Stimulated activated CD4-positive, alpha-beta T cell treated with anti-CD3 and anti-CD28 coated beads, Interleukin-15, amount 100 ng/mL, for 48 hours (primary cell): ENCODE results near the gene LCE3E.
"Not testable (repeated sequence)": the region's sequence is repeated elsewhere in the genome, so short reads cannot be mapped to it uniquely, and the experiment has no call there.

ENCODE experiments used
- DNase-seq, 2 donors: peaks; one replicate each; pipeline ENCODE4 v3.0.0-alpha.2; 2020; ENCODE audit warnings: low read depth in 2 of 2

Gene LCE3E, protein sequence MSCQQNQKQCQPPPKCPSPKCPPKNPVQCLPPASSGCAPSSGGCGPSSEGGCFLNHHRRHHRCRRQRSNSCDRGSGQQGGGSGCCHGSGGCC

DNA sequence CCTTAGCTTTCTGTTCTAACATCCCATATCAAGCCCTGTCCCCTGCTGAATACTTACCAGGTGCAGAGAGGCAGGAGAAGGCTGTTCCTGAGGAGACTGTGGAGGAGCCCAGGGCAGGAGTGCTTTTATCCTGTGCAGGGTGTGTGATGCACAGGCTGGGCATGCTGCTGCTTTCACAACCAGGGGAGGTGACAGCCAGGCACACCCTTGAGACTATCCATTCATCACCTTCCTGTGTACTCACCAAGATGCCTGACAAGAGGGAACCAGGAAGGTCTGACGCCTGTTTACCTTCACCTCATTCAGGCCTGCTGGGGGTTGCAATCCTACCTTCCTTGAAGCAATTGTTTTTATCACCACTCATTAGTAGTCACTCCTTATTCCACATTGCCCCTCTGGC lies at the start of gene LCE3E:
Gene LCE3E, minus strand, starts transcription at position 100 of the 400 bp plus-strand sequence. CDS start 572 bp downstream, outside the sequence.
- DNase-seq: no peak

DNA sequence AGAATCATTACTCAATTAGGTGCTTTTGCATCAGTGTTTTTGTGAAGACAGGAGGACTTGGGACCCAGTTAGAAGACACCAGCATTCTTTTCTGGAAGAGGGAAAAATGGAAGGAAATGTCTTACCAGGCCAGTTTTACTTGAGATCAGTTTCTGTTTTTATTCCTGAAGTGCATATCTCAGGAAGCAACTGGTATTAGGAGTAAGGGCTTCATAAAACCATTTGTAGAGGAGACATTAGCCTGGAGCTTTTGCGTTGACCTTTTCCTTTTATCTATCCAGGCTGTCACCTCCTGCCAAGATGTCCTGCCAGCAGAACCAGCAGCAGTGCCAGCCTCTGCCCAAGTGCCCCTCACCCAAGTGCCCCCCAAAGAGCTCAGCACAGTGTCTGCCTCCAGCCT lies 46.9 kb upstream of the LCE3E start, which contains the start of gene LCE3B:
Gene LCE3B, plus strand, starts transcription at position 301 of the 400 bp plus-strand sequence. Its CDS starts 0 bp downstream, at position 301.
- no peak for DNase-seq

DNA sequence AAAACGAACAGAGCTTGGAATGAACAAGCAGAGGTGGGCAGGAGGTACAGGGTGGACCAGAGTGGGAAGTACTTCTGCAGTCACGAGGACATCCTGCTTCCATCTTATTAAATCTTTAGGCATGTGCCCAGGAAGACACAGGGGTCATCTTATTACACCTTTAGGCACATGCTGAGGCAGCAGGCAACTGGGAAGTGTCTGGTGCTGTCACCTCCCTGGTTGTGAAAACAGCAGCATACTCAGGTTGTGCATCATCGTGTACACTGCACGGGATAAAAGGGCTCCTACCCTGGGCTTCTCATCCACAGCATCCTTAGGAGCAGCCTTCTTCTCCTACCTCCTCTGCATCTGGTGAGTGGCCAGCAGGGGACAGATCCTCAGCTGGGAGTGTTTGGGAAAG lies 33.4 kb upstream of the LCE3E start, which contains the start of gene LCE3C:
Gene LCE3C, plus strand, starts transcription at position 301 of the 400 bp plus-strand sequence. CDS start 498 bp downstream, outside the sequence.
- DNase-seq: no peak

DNA sequence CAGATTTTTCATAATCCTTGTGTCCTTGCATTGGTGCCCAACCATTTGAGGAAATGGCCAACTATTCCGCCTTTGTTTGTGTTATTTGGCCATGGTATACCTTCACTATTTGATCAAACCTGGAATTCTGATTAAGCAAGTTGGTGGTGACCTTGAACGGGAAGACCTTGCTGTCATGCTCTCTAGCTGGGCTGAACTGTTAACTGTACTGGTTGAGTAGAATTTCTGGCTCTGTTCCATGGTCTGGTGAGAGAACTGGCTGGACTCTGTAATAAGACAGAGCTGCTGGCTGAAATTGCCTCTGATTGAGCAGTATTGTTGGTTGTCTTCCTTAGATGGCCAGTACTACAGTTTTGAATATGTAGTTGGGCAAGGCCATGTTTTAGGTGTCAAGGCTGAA lies 30.4 kb upstream of the LCE3E start:
- DNase-seq: no peak

DNA sequence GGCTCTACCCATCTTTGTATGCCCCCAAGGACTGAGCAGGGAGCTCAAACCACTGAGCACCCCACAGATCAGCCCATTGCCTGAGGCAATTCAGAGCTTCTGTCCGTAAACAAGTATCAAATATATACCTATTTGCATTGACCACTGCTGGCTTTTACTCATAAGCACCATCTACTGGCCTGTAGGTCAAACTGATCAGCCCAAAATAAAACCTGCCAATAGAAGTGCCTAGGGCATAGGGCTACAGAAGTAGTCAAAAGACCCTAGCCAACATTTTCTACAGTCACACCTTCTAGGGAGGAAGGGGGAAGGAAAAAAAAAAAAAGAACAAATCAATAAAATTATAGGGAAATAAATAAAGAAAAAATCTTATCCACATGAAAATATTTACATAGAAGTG lies 19.0 kb upstream of the LCE3E start:
- DNase-seq: no peak

DNA sequence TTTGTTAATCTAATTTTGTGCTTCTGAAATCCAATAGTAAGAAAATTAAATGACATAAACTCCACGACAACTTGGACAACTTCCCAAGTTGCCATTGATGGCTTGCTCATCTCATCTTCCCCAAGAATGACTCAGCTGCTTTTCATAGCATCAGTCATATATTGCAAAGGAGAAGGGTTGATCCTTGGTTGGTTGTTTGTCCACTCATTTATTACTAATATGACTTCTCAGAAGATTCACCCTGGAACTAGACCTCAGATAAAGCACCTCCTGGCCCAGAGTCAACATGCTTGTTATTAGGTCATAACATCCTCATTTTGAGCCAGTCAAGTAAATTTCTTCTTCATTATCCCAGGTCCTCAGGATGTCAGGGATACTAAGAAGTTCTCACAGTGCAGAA lies 16.1 kb upstream of the LCE3E start:
- no peak for DNase-seq

DNA sequence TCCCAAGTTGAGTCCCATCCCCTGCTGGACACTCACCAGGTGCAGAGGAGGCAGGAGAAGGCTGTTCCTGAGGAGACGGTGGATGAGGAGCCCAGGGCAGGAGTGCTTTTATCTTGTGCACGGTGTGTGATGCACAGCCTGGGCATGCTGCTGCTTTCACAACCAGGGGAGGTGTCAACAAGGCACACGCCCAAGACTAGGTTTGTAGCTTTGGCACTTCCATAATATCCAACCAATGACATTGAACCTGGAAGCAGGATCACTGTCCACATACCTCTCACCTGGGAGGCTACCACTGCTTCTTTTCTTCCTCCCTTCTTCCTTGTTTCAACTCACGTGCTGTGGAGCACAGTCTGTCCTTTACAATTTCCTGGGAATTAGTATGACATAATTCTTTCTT lies 13.9 kb upstream of the LCE3E start, which contains the start of gene LCE3D:
Gene LCE3D, minus strand, starts transcription at position 84 of the 400 bp plus-strand sequence. CDS start 580 bp downstream, outside the sequence.
- no peak for DNase-seq

DNA sequence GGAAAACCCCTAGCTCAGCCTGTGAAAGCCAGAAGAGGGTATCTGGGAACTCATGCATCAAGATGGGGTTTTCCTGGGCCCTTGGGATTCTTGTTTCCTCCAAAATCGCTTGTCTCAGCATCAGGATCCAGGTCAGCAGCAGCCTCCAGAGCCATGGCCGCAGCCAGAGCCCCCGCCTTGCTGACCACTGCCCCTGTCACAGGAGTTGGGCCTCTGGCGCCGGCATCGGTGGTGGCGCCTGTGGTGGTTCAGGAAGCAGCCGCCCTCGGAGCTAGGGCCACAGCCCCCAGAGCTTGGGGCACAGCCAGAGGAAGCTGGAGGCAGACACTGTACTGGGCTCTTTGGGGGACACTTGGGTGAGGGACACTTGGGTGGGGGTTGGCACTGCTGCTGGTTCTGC lies 12.9 kb upstream of the LCE3E start:
- DNase-seq: not testable (repeated sequence)

DNA sequence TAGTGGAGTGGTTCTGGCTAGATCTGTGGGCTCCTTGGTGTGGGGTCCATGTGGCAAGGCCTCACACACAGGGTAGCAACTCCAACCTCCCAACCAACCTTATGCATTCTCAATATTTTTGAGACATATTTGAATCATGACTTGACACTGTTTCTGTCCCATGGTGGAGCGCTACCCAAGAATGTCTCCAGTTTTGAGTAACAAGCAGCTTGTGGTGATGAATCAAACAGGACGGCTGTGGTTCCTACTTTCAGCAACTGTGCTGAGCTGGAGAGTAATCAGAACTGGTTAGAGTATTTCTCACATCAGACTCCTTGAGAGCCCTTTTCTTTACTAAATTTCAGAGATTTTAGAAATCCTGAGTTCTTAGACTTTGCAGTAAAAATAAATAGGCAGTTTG lies 10.6 kb upstream of the LCE3E start:
- peak in 1 of 2 donors; percentile 4 for DNase-seq

DNA sequence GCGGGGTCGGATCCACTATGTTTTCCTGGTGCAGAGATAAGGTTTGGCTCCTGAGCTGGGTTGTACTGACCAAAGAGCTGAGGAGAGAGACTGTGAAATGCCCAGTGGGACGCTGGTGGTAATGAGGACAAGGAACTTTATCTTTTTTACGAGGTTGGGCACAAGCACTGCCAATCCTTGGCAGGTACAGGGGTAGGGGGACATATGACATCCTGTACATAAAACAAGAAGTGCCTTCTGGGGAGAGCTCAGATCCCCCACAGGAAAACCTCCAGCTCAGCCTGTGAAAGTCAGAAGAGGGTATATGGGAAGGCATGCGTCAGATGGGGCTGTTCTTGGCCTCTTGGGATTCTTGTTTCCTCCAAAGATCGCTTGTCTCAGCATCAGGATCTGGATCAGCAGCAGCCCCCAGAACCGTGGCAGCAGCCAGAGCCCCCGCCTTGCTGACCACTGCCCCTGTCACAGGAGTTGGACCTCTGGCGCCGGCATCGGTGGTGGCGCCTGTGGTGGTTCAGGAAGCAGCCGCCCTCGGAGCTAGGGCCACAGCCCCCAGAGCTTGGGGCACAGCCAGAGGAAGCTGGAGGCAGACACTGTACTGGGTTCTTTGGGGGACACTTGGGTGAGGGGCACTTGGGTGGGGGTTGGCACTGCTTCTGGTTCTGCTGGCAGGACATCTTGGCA lies 905 bp downstream of the LCE3E start:
- DNase-seq: no peak

DNA sequence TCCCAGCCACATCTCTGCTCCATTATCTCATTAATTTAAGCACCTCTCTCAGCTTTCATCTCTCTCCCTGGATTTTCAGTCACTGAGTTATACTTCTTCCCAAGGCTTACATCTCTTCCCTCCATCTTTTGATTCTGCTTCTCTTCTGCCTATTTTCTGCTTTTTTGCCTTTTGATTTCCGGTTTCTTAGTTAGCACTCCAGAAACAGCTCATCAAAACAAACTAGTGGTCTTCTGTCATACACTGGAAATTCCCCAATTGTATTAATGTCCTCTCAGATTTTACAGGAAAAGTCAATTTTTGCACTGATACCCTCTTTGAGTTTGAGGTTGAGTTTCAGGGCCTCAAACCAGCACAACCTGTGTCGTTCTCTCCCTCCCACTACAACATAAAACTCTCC lies 1.5 kb downstream of the LCE3E start:
- no peak for DNase-seq

DNA sequence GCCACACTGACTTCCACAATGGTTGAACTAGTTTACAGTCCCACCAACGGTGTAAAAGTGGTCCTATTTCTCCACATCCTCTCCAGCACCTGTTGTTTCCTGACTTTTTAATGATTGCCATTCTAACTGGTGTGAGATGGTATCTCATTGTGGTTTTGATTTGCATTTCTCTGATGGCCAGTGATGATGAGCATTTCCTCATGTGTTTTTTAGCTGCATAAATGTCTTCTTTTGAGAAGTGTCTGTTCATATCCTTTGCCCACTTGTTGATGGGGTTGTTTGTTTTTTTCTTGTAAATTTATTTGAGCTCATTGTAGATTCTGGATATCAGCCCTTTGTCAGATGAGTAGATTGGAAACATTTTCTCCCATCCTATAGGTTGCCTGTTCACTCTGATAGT lies 18.2 kb downstream of the LCE3E start:
- not testable (repeated sequence) for DNase-seq

DNA sequence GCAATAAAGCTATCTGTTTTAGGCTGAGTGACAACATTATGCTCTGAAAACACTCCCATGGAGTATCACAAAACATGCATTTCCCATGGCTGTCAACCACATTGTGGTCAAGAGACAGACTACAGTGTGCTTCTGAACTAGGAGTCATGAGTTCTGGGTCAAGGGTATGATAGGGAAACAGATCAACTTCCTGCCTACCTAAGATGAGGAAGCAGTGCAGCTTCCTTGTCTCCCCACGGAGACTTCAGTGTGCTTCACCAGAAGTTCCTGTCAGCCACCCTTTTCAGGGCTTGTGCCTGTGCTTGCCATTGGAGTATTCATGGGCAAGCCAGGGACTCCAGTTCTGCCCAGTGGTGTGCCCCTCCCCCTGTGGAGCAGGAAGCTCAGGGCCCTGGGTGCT lies 19.9 kb downstream of the LCE3E start:
- no peak for DNase-seq

DNA sequence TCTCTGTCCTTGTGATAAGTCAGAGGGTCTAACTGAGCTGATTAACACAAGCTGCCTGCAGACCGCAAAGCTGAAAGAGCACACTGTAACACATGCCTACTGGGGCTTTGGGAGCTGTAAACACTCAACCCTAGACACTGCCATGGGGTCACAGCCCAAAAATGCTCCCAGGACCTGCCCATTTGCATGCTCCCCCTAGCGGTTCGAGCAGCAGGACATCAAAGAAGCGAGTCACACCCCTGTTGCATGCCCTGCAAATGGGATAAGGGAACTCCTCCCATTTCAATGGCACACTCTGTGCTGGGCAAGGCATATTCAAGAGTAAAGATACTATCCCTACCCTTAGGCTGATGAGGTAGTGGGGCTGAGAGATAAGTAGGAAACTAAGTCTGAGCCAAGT lies 22.8 kb downstream of the LCE3E start:
- DNase-seq: no peak

DNA sequence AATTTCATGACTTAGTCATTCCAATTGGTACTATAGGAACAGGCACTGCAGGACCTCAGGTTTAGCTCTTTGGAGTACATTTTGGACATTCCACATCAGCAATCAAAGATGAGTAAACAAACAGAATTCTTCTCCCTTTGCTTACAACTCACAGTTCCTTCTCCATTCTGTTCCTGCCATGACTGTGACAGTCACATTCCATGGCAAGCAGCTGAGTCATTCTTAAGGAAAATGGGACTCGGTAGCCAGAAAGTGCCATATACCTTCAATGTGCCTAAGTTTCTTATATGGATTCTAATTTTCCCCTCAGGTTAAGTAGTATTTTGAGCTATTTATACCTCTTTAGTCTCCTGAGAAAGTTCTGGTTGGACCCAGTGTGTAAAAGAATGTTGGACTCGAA lies 26.7 kb downstream of the LCE3E start:
- DNase-seq: no peak

DNA sequence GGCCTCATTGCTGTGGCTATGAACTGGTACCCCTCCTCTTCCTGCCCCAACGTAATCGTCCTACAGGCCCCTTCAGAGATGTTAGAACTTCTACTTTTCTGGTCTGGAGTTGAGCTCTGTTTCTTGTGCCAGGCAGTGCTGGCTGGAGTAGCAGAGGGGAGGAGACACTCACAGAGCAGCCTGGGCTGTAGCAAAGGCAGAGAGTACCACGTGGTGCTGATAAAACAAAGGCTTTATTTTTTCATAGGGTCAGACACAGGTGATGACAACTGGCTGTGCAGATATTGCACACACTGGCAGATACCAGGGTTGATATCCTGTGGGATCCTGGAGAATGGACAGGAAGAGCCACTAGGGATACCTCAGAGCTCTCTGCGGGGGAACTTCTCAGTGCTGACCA lies 29.1 kb downstream of the LCE3E start:
- DNase-seq: no peak

DNA sequence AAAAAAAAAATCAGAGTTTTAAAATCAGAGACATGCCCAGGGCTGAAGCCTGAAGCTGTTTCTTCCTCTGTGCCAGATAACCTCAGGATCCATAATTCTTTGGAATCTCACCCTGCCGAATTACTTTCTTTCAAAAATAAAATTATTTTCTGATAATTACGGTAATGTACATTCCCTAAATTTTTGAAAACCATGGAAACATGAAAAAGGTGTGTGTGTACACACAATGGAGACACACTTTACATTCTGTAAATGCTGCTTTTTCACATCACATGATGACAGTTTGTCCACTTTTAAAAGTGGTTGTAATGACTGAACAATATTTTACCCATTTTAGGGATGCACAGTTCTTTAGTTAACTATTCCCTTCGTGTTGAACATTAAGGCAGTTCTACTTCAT lies 30.8 kb downstream of the LCE3E start:
- no peak for DNase-seq

DNA sequence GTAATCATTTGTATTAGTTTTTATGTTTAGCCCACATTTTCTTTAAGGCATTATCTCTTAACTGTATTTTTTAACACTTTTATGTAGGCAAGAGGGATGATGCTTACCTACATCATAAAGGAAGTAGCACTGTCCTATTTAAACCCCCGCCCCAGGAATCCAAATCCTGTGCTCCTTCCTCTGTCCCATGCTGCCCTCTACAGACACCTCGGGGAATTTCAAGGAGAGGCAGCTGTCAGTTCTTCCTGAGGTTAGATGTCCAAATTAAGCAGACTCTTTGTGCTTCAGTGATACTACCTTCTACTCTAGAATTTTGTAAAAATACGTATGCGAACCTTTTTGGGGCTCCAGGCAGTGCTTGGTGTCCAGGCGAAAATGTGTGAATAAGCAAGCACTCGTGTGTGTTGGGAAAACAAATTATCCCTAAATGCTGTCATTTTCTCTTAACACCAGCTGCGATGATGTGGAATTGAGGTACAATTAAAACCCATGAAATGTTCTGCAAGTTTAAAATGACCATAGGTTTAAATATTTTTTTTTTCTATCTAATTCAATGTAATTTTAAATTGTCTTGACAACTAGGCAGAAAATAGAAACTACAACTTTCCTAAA lies 33.1 kb downstream of the LCE3E start:
- peak; percentile 2 to 29 for DNase-seq

DNA sequence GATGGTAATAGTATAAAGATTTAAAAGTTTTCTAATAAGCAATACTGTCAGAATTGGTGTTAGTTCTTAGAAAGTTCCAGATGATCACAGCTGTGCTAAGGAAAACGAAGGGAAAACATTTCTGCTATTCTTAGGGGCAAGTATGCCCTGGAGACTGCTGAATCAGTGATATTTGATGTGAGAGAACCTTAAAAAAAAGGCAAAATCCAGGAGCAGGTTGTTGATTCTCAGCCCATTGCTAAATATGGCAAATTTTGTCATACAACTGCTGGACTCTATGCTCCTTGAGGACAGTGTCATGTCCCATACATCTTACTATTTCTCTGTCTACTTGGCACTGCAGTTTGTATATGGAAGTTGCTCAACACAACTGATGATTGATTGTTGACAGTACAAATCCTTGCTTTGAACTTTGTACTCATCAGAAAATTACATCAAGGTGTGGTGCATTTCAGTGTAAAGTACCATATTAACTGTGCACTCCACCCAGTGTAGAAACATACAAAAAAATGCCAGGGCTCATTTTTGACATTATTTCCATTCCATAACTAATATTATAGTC lies 41.4 kb downstream of the LCE3E start:
- DNase-seq: no peak

DNA sequence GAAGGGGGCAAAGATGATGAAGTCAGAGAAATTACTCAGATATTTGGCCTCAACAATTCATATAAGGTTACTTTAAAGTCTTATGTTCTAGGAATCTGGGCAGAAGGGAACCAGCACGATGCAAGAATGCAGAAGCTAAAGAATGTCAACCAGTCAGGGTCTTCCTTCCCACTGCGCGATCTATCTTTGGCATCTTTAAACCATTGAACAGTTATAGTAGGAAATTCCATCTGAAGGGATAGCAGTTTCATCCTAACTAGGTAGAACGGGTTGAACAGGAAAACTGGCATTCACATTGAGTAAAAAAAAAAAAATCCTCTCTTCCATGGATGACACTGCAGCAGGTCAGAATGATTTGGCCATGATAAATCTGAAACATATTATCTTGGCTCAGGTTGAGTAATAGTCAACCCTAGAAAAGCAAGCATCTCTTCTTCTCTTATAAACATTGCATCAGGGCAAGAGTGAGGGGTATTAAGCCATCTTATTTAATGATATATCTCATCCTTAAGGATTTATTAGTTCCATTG lies 46.0 kb downstream of the LCE3E start:
- no peak for DNase-seq

DNA sequence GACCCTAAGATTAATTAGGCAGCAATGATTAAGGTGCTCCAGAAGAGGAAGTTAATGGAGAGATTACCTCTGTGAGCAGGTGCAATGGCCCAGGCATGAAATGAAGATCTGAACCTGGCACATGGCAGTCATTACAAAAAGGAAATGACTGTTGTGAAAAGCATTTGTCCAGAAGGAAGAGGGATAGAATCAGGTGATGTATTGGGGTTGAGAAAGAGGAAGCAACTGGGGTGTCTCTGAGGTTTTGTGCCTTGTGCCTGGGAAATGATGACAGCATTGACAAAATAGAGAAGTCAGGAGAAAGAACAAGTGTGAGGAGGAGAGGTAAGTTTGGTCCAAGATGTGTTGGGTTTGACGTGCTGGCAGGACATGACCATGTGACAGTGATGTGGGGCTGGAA lies 46.7 kb downstream of the LCE3E start:
- DNase-seq: no peak

DNA sequence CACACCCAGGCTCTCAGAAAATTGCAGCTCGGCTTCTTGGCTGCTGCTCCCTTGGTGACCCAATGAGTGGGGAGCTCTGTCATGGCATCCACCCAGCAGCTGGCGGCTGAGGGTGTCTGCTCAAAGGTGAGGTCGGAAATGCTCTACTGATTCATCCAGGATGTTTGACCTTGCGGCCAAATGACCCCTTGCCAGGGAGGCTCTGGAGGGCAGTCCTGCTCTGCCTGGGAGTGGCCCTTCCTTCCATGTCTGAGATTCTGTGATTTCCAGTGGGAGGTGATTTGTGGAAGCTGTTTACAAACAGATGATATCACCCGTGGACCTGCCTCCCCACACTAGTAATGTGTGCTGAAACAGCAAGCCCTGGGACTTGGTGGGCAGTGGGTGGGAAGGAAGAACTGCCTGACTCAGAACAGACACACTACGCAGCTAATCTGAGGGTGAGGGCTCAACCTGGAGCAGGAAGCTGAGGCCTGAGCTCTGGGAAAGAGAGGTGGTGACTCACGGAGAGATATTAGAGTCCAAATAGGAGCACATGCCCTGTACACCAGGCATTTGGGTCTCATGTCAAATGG lies 49.3 kb downstream of the LCE3E start:
- no peak for DNase-seq
